NT2/D1 (cell line): Measurements from ENCODE around the gene UTF1.

Source experiments
- SUZ12 ChIP-seq: IDR thresholded peaks from 2 replicates; pipeline ENCODE4 v1.6.1; 2011; ENCODE audit not compliant: insufficient read length, insufficient read depth; ENCODE audit errors: extremely low read depth
- YY1 ChIP-seq: IDR thresholded peaks from 2 replicates; pipeline ENCODE4 v1.6.1; 2011; ENCODE audit not compliant: insufficient read length, insufficient read depth
- ZNF274 ChIP-seq: IDR thresholded peaks from 2 replicates; pipeline ENCODE4 v1.6.1; 2011; ENCODE audit warnings: mild to moderate bottlenecking, low read depth, low read length

DNA sequence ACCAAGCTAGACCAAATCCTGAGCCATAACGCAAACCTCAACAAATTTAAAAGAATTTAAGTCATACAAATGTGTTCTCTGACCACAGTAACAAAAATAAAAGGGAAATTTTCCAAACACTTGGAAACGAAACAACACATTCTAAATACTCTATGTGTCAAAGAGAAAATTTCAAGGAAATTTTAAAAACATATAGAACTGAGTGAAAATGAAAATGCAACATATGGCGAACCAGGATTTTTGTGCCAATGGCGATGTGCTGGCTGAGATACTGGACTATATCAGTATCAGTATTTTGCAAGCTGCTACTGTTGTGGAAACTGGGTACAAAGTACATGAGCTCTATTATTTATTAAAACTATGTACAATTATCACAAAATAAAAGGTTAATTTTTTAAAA lies 35.9 kb upstream of the UTF1 start:
- TF ChIP-seq YY1, result no peak
- TF ChIP-seq SUZ12, result no peak
- no peak for TF ChIP-seq ZNF274
